Measurements from ENCODE around the gene ADGRL2.

ADGRL2 gene

DNA sequence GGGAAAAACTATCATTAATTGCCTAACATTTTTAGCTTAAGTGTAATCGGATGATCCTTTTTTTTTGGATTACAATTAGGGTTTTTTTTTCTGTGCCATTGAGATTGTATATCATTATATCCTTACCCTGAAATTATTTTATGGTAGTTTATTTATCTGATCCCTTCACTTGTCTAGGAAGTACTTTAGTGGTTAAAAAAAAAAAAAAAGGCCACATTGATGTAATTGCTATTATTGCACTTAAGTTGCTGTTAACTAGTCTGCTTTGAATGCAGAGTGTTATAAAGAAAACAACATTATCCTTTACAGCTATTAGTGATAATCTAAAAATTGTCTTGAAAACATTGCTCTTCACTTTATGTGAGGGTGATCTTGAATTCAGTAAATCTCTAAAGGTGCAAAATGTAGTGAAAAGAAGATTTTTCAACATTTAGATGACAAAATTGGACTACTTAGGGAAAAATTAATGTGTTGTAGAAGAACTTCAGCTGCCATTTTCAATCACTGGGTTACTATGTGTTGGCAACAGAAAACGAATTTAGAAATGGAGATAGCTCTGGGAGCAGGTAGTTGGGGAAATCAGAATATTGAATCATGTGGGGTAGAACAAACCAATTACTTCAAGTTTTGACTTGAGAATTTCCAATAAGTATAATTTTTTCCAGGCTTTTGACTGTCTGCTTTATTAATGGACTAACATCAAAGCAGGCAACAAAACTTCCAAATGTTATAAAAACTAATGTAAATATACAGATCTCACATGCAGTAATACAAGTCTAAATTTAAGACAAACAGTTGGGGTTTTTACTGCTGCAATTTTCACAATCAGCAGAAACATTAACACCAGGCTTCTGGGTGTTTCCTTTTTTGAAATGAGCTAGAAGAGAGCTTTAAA lies 5.0 kb downstream of the ADGRL2 start:
- DNase-seq: no peak

DNA sequence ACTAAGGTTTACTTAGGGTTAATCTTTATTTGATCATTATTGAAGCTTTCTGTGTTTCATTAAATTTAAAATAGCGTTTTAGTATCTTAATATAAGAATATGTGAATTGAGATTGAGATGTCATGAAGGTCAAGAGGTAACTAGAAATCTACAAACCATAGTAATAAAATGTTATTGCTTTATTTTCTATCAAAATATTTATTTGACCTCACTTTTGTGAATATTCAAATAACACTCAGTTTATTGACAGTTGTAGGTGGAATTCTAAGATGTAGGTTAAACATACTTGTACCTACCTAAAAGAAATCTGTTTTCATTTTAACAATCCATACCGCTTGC lies 5.7 kb downstream of the ADGRL2 start:
- no peak for DNase-seq

DNA sequence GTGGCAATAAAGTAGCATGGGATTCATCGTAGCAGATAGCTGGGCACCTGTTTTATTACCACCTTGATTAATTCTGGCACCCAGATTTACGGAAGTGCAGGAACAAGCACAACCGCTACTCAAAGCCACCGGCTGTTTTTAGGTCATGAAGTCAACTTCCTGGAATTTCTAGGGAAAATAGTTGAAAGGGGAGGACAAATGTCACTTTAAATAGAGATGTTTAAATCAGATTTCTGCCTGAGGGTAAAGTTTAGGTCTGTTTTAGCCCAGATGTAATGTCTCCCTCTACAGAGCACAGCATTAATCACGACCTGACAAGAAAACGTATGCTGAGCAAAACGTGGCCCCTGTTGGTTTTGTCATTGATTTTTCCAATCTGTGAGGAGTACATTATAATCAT lies 8.0 kb downstream of the ADGRL2 start:
- DNase-seq: no peak

DNA sequence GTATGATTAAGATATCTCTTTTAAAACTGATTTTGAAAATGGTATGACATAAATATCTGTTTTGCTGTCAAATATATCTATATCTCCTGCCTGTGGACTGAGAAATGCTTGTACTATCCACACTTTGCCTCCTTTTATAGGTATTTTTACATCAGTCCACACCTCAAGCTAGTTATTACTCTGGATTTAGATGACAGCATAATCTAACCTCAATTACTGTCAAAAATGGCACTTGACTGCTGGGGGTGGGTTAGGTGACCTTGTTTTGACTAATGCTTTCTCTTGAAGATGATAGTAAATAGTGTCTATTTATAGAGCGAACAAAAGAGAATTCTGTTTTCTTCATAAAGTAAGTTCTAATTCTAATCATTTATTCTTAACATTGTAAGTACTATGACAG lies 9.1 kb downstream of the ADGRL2 start:
- DNase-seq: no peak

GRCh38 chr1:81811757-81812371 lies 11.1 kb downstream of the ADGRL2 start:
- no peak for DNase-seq

- no peak for DNase-seq
These were observed 12.0 kb downstream of the ADGRL2 start for GRCh38 chr1:81812712-81813111.

DNA sequence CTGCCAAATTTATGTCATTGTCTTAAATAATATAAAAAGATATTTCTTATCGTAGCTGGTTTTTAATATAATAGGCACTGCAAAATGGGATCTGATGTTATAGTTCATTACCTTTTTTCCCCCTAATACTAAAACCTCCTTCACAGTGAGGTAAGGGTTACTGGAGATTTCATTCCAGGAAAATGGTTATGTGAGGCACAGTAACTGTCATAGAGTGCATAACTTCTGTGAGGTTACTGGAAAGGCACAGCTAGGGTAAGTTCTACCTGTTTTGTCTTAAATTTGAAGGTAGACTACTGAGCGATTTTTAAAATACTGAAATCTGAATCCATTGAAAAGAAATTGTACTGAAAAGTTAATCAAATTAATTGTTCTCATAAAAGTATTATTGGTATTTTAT lies 13.0 kb downstream of the ADGRL2 start:
- no peak for DNase-seq

DNA sequence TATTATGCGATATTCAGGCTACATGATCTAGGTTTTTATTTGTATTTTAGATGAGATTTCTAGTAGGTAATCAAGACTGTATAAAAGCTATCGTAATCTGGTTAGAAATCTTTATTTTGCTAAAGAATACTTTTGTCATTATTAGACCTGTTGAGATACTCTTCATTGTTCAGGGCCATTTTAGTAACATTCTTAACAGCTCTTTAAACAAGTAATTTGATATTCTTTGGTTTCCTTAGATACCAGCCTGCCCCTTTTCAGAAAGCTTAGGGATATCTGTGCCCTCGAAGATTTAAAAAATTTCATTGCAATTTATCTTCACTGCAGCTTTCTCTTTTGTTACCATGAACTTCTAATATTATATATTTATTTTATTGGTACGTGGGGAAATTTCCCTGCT lies 18.9 kb downstream of the ADGRL2 start:
- no peak for DNase-seq

DNA sequence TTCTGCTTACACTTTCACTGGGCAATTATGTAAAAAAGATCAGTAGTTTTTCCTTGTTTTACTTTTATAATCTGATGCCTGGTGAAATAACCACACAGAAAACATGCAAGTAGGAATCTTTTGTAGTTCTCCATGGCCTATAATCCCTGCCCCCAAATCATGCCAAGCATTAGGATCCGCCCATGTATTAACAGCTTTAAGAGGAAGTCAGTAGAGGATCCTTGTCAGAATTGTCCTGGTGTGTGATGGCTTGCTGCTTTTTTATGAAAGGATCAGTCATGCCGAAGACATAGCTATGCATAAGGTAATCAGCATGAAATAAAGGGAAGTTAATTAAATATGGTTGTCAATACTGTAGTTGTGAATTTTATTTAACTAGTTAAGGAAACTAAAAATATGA lies 20.0 kb downstream of the ADGRL2 start:
- no peak for DNase-seq

DNA sequence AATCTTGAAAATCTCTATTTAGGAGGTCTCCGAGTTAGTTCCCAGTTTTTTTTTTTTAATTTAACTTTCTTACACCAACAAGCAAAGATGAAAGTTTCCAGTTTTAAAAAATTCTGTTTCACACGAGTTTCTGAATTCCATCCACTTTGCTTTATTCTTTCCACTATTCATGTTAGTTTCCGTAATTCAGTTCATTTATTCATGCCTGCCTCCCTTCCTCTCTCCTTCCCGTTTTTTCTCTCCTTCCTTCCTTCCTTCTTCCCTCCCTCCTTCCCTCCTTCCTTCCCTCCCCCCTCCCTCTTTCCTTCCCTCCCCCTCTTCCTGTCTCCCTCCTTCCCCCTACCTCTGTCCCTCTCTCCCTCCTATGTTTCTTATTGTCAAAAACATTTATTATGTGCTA lies 22.3 kb downstream of the ADGRL2 start:
- DNase-seq: no peak

- no peak for DNase-seq
These were observed 24.0 kb downstream of the ADGRL2 start for GRCh38 chr1:81824759-81825158.

- DNase-seq: no peak
These were observed 27.2 kb downstream of the ADGRL2 start for GRCh38 chr1:81827942-81828341.

DNA sequence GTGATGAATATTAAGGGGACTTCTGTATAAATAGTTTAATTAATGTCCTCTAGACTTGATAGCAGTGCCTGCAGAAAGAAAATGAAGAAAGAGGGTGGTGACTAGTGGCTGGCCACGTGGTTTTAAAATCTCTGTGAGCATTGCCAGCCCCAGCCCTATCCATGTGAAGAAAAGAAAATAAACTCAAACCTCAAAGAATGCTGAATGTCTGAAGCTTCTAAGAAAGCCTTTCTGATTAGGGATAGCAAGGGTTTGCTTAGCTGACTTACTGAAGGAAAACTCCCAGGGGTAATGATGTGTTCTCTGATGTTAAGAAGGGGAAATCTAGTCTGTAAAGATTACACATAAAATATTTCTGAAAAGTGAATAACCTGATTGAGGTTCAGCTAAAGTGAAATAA lies 31.8 kb downstream of the ADGRL2 start:
- no peak for DNase-seq

DNA sequence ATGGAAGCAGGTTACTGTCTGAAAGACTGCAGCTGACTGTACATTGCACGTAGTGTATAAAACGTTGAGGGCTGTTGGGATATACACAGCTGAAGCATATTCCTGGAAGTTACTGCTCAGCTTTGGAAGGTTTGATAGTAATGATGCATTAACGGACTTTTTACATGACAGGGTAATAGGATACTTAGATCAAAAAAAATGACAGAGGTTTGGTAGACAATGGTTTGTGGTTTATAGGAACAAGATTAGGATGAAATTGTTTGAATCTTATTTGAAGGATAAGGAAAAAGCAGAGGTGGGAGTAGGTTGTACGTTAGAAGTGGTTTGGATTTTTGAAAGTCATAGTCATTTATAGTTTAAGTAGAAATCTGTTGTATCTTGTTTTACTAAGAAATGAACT lies 33.0 kb downstream of the ADGRL2 start:
- no peak for DNase-seq

- no peak for DNase-seq
These were observed 33.5 kb downstream of the ADGRL2 start for GRCh38 chr1:81834268-81834667.

- no peak for DNase-seq
These were observed 34.4 kb downstream of the ADGRL2 start for GRCh38 chr1:81834921-81835698.

GRCh38 chr1:81836007-81836626 lies 35.4 kb downstream of the ADGRL2 start:
- DNase-seq: no peak

GRCh38 chr1:81838600-81839218 lies 38.0 kb downstream of the ADGRL2 start:
- no peak for DNase-seq

GRCh38 chr1:81840805-81841204 lies 40.1 kb downstream of the ADGRL2 start:
- DNase-seq: no peak

DNA sequence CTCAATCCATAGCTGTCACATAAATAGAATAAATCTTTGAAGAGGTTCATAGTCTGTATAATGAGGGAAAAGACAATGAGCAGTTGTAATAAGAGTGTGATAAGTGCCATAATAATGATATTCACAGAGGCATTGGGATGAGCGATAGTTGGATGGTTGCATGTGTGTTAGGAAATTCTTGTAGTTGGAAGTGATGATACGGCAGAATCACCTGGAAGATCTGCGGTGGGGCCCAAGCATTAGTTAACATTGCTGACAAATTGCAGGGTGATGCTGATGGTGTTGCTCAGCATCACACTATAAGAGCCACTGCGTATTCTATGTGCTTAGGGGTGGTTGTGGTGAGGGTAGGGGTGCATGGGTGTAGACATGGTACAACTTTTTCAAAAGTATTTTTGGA lies 41.1 kb downstream of the ADGRL2 start:
- DNase-seq: no peak

DNA sequence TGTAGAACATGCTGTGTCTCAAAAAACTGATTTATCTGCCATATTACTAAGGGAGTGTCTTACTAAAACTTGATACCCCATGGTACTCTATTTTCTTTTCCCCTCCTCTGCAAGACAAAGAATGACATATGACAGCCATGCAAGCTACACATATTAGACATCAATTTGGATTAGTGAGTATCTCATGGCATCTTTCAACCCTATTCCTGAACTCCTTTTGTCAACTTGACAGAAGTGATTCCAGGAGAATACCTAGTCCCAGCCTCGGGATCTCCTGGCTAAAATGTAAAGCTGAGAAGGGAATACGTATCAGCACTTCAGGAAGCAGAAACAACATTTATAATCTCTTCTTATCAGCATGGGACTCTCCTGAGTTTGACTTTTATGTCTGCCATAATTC lies 43.7 kb downstream of the ADGRL2 start:
- DNase-seq: no peak

DNA sequence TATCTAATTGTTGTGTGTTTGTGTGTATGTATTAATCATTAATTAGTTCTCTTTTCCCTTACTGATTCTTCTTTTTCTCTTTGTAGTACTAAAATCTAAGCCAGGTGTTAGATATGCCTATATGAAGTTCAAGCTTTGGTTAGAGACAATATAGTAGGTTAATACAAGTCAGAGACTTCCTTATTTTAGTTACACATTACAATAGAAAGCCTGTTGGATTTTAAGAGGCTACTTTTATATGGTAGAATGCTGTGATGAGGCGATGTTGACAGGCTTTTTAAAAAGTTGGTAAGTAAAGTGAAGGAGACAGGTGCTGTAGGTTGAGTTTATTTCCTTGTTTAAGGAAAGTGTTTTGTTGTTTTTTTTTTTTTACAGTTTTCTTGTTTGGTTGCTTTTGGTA lies 45.9 kb downstream of the ADGRL2 start:
- DNase-seq: no peak

All from hypothalamus (tissue), 51 donors.